ENCODE data around the gene ZNF438.
A peak's percentile ranks its signal among the peaks of the same experiment; 100 is the strongest.
"Not testable (repeated sequence)": the region's sequence is repeated elsewhere in the genome, so short reads cannot be mapped to it uniquely, and the experiment has no call there.

The ZNF438 gene

DNA sequence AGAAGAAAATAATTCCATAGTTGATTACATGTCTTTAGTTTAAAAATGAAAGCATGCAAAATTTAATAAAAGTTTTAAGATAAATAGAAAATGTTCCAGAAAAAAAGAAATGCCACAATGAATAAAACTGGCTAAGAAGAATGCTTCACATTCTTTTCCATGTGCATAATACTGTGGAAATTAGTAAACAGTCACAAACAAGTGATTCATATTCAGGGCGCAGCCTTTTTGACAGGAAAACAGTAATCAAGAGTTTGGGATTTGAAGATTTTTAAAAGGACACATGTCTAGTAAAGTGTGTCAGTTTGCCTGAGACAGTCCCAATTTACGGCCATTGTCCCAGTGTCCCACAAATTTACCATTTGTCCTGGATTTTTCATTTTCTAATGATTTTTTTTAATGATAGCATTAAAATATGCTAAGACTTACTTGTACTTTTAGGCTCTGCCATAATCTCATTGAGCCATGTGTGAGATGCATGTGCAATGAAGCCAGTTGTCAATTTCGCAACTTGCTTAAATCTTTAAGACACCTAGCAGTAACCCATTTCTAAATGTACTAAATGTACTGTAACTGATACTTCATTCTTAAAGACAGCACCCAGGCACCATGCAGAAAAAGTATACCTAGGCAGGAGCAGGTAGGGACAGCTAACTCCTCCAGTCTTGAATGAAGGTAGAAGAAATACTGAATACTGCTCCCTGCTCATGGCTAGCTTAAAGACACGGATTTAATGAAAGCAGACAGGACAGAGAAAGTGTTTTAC, 46.9 kb downstream of the ZNF438 start:
- no peak for DNase-seq (ENCODE audit: extremely low read depth, low read depth)
- TF ChIP-seq, protein P1, sequence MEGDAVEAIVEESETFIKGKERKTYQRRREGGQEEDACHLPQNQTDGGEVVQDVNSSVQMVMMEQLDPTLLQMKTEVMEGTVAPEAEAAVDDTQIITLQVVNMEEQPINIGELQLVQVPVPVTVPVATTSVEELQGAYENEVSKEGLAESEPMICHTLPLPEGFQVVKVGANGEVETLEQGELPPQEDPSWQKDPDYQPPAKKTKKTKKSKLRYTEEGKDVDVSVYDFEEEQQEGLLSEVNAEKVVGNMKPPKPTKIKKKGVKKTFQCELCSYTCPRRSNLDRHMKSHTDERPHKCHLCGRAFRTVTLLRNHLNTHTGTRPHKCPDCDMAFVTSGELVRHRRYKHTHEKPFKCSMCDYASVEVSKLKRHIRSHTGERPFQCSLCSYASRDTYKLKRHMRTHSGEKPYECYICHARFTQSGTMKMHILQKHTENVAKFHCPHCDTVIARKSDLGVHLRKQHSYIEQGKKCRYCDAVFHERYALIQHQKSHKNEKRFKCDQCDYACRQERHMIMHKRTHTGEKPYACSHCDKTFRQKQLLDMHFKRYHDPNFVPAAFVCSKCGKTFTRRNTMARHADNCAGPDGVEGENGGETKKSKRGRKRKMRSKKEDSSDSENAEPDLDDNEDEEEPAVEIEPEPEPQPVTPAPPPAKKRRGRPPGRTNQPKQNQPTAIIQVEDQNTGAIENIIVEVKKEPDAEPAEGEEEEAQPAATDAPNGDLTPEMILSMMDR (IDR thresholded peaks at IDR 0.05; ENCODE audit: low read depth, low read length, missing control alignments): no peak
- no peak overlapping the region for H3K4me3 ChIP-seq (replicated peaks; ENCODE audit: low read depth, low read length)

DNA sequence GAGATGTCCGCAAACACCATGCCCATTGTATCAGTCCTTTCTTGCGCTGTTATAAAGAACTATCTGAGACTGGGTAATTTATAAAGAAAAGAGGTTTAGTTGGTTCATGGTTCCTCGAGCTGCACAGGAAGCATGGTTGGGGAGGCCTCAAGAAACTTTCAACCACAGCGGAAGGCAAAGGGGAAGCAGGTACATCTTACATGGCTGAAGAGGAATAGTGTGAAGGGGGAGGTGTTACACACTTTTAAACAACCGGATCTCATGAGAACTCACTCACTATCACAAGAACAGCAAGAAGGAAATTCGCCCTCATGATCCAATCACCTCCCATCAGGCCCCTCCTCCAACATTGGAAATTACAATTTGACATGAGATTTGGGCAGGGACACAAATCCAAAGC, 48.5 kb downstream of the ZNF438 start:
- DNase-seq (ENCODE audit: extremely low read depth, low read depth); H3K4me3 ChIP-seq (replicated peaks; ENCODE audit: low read depth, low read length): not testable (repeated sequence)

DNA sequence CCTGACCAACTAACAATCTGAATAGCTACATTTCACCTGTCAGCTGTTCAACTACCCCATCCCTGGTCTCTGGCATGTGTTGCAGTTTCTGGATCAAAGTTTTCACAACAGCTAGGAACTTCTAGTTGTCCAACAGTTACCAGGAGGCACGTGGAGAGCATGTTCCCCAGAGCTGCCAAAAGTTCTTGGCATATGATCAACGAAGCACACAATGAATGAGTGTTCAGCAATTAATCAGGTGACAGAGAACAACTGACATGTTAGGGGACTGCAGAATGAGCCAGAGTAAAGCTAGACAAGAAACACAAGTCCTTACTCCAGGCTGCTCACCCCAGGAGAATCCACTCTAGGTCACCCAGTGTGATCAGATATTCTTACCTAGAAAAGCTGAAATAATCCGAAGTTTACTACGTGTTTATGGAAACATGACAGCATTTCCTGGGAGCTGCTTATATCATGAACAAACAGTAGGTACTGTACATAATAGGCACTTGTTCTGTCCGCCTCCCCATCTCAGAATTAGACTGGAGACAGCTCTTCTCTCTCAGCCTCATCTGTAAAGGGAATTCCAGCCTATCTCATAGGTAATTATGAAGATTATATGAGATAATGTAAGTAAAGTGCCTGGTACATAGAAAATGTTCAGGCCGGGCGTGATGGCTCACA, 50.6 kb downstream of the ZNF438 start:
- H3K4me3 ChIP-seq (replicated peaks; ENCODE audit: low read depth, low read length): no peak overlapping the region
- TF ChIP-seq, protein P1 (IDR thresholded peaks at IDR 0.05; ENCODE audit: low read depth, low read length, missing control alignments): no peak
- DNase-seq (ENCODE audit: extremely low read depth, low read depth): peak; percentile 53

DNA sequence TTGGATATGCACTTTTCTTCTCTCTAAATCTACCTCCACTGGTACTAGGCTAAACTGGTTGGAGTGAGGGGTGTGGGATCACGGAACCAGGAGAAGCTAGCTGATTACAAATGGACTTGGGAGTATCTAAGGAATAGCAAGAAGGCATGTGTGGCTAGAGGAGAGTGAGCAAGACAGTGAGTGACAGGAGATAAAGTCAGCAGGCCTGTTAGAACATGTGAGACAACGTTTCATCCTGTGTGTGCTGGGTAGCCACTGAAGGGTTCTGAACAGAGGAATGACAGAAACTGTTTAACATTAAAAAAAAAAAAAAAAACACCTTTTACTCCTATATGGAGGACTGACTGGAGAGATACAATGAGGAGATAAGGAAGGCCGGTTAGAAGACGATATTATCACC, 51.7 kb downstream of the ZNF438 start:
- DNase-seq (ENCODE audit: extremely low read depth, low read depth): no peak
- TF ChIP-seq, protein P1 (IDR thresholded peaks at IDR 0.05; ENCODE audit: low read depth, low read length, missing control alignments): no peak
- H3K4me3 ChIP-seq (replicated peaks; ENCODE audit: low read depth, low read length): no peak overlapping the region

DNA sequence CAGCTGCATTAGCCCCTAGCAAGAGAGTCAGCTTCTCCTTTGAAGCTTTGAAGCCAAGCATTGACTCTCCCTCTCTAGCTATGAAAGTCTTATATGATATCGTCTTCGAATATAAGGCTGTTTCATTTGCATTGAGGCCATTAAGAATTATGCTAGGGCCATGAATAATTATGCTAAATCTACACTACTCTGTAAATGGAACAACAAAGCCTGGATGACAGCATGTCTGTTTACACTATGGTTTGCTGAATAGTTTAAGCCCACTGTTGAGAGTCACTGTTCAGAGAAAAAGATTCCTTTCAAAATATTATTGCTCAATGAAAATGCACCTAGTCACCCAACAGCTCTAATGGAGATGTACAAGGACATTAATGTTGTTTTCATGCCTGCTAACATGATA, 52.8 kb downstream of the ZNF438 start:
- DNase-seq (ENCODE audit: extremely low read depth, low read depth): no peak
- TF ChIP-seq, protein P1 (IDR thresholded peaks at IDR 0.05; ENCODE audit: low read depth, low read length, missing control alignments): no peak
- no peak overlapping the region for H3K4me3 ChIP-seq (replicated peaks; ENCODE audit: low read depth, low read length)

DNA sequence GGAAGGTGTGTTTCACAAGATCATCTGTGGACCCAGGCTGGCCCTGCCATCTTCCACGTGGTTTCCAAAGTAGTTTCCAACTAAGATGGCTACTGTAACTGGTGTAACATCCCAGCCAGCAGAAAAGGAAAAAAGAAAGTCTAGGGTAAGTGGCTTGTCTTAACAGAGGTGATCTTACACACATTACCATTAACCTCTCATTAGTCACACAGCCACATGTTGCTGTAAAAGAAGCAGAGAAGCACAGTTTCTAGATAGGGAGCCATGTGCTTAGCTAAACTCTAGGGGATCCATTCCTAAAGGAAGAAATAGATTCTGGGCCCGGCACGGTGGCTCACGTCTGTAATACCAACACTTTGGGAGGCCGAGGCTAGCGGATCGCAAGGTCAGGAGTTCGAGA, 54.3 kb downstream of the ZNF438 start:
- no peak overlapping the region for H3K4me3 ChIP-seq (replicated peaks; ENCODE audit: low read depth, low read length)
- DNase-seq (ENCODE audit: extremely low read depth, low read depth): no peak
- TF ChIP-seq, protein P1 (IDR thresholded peaks at IDR 0.05; ENCODE audit: low read depth, low read length, missing control alignments): no peak

DNA sequence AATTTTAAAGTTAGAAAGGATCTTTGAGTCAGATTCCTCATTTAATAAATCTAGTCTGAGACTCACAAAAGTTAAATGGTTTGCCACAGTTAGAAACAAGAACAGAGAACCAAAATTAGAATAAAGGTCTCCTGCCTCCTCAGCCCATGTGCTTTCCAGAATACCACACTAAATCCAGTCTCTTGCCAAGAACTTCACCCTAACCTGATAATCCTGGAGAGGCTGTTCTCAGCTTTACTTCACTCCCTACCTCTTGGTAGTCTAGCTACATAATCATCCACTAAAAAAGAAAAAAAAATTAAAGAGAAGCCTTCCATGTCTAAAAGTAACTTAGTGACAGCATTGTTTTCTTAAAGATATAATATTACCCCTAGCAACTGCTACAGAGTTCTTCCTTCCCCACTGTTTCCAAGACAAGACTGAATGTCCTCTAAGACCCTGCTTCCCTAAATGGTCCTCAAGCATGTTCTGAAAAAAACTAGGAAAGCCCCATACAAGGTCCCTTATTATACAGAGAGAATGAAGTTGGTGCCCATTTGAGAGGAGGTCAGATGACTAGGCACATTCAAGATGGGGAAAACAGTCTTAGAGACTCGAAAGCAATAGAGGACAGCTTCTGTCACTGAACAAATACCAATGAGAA, 56.8 kb downstream of the ZNF438 start:
- H3K4me3 ChIP-seq (replicated peaks; ENCODE audit: low read depth, low read length): no peak overlapping the region
- TF ChIP-seq, protein P1 (IDR thresholded peaks at IDR 0.05; ENCODE audit: low read depth, low read length, missing control alignments): no peak
- no peak for DNase-seq (ENCODE audit: extremely low read depth, low read depth)

All from HFF-Myc (cell line).